MCF 10A (cell line): ENCODE measurements around the gene ABCB11. TPM values are rescaled to one million over a fixed set of nuclear protein-coding genes. Genes with fewer than 3 reads are reported as not detected.

Source experiments
- BruUV-seq: library from RNA; stranded (reverse); fragments of 400-500 nt; replicated peaks from 2 replicates; lab custom pipeline; 2021; lab: Mats Ljungman, UMichigan
- CTCF ChIA-PET: fragments of 300-600 bp; sonication (Branson Sonifier 250); formaldehyde crosslinking; extraction: SDS; loops from one replicate; lab custom pipeline; 2021; ENCODE audit warnings: antibody characterized with exemption, inconsistent platforms; lab: Yijun Ruan, JAX
- POLR2A ChIA-PET: fragments of 300-600, 350-650 bp; sonication (Branson Sonifier 250); formaldehyde crosslinking; extraction: SDS; loops from one replicate; lab custom pipeline; 2020; ENCODE audit warnings: antibody characterized with exemption, inconsistent platforms; lab: Yijun Ruan, JAX
- DNase-seq: peaks from one replicate; pipeline ENCODE4 v3.0.0-alpha.2; 2018; ENCODE audit not compliant: unreplicated experiment
- H3K27ac Mint-ChIP-seq: one replicate; pipeline ENCODE4 v1.8.0; 2022; ENCODE audit warnings: mild to moderate bottlenecking, low read depth, mixed read lengths; ENCODE audit not compliant: unreplicated experiment
- H3K27me3 Mint-ChIP-seq: one replicate; pipeline ENCODE4 v1.8.0; 2022; ENCODE audit warnings: mixed read lengths; ENCODE audit not compliant: insufficient read depth, unreplicated experiment
- H3K36me3 Mint-ChIP-seq: one replicate; pipeline ENCODE4 v1.8.0; 2022; ENCODE audit warnings: mild to moderate bottlenecking, moderate library complexity, mixed read lengths; ENCODE audit not compliant: insufficient read depth, unreplicated experiment
- H3K4me1 Mint-ChIP-seq: one replicate; pipeline ENCODE4 v1.8.0; 2022; ENCODE audit warnings: mixed read lengths; ENCODE audit not compliant: insufficient read depth, unreplicated experiment
- H3K4me3 Mint-ChIP-seq: one replicate; pipeline ENCODE4 v1.8.0; 2022; ENCODE audit warnings: mild to moderate bottlenecking, moderate library complexity, mixed read lengths; ENCODE audit not compliant: unreplicated experiment
- H3K9me3 Mint-ChIP-seq: one replicate; pipeline ENCODE4 v1.8.0; 2022; ENCODE audit warnings: mixed read lengths; ENCODE audit not compliant: unreplicated experiment
- intact Hi-C: fragments of 100-400 bp; cut with micrococcal nuclease; formaldehyde crosslinking; loops from 2 replicates; pipeline ENCODE4 v1.14.1; 2022
- total RNA-seq: library from RNA; stranded (reverse); gene quantifications from 2 replicates; pipeline ENCODE4 v1.2.3, GENCODE V29; 2022
- TF ChIP-seq, protein P1 (sequence below): fragments of 200-600 bp; IDR thresholded peaks from one replicate; pipeline ENCODE4 v1.8.0; 2022; ENCODE audit warnings: antibody characterized with exemption, mild to moderate bottlenecking; ENCODE audit not compliant: unreplicated experiment

The ABCB11 gene
- total RNA-seq, 1 experiment from 2014 or later = not detected

DNA sequence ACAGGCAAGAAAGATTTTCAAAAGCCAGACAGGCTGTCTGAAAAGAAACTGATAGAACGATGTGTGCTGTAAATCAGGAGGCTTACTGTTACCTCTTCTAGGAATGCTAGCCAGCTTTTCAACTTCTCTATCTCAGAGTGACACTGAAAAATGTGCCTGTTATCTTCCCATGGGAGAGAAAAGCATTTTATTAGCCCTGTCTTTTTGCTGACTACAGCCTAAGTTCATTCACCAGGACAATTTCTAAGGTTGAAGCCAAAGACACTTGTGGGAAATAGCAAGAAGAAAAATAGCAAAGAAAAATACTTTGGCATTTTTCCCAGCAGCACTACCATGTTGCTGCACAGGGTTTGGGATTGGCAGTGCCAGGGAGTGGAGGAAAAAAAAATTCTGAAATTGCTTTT is 34.0 kb downstream of the ABCB11 start:
- no peak overlapping the region for H3K4me3 Mint-ChIP-seq
- H3K4me1 Mint-ChIP-seq = peaks cover 40% of the 10 kb centered on the region
- H3K36me3 Mint-ChIP-seq = no peaks in the 10 kb centered on the region
- intact Hi-C loops = no loop called here
- DNase-seq = no peak
- CTCF ChIA-PET = interaction anchor here (0.7 to 1.7 kb wide), 2 partner anchors 113 to 455 kb away, joined by 3 to 4 read pairs; no protein-coding TSS in a partner anchor
- TF ChIP-seq, protein P1, sequence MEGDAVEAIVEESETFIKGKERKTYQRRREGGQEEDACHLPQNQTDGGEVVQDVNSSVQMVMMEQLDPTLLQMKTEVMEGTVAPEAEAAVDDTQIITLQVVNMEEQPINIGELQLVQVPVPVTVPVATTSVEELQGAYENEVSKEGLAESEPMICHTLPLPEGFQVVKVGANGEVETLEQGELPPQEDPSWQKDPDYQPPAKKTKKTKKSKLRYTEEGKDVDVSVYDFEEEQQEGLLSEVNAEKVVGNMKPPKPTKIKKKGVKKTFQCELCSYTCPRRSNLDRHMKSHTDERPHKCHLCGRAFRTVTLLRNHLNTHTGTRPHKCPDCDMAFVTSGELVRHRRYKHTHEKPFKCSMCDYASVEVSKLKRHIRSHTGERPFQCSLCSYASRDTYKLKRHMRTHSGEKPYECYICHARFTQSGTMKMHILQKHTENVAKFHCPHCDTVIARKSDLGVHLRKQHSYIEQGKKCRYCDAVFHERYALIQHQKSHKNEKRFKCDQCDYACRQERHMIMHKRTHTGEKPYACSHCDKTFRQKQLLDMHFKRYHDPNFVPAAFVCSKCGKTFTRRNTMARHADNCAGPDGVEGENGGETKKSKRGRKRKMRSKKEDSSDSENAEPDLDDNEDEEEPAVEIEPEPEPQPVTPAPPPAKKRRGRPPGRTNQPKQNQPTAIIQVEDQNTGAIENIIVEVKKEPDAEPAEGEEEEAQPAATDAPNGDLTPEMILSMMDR = no peak
- no peaks in the 10 kb centered on the region for H3K27me3 Mint-ChIP-seq
- H3K27ac Mint-ChIP-seq = no peak overlapping the region
- POLR2A ChIA-PET = interaction anchor here (0.6 to 2.3 kb wide), 3 partner anchors 16 to 99 kb away, joined by 3 to 7 read pairs (median 3); no protein-coding TSS in a partner anchor
- H3K9me3 Mint-ChIP-seq = no peaks in the 10 kb centered on the region
- BruUV-seq = no TSS peak

GRCh38 chr2:168995744-168996143 is 35.4 kb downstream of the ABCB11 start:
- no peak overlapping the region for H3K4me3 Mint-ChIP-seq
- no peak for DNase-seq
- no TSS peak for BruUV-seq
- no peaks in the 10 kb centered on the region for H3K27me3 Mint-ChIP-seq
- no peak overlapping the region for H3K27ac Mint-ChIP-seq
- ChIA-PET CTCF (interaction anchor here (1.0 kb wide), 1 partner anchor 114 kb away, joined by 4 read pairs; no protein-coding TSS in a partner anchor), POLR2A (no interaction called here)
- no peaks in the 10 kb centered on the region for H3K9me3 Mint-ChIP-seq
- TF ChIP-seq, protein P1 = no peak
- H3K4me1 Mint-ChIP-seq = peaks cover 49% of the 10 kb centered on the region
- intact Hi-C loops = no loop called here
- H3K36me3 Mint-ChIP-seq = no peaks in the 10 kb centered on the region

DNA sequence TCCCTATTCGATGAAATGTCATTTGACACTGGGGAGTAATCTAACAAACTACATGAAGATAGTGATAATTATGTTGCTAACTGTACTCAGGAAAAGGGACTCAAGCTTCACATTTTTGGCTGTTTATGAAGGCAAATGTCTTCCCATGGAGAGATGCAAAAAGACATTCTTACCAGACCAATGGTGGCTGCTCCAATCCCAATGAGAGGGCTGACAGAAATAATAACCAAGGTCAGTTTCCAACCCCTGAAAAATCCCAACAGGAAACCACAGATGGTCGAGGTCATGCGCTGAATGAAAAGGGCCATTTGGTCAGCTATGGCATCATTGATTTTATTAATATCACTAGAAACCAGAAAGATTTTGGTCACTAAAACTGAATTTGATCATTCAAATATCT is 37.6 kb downstream of the ABCB11 start:
- peaks cover 37% of the 10 kb centered on the region for H3K4me1 Mint-ChIP-seq
- H3K9me3 Mint-ChIP-seq = no peaks in the 10 kb centered on the region
- H3K27ac Mint-ChIP-seq = no peak overlapping the region
- intact Hi-C loops = no loop called here
- no peaks in the 10 kb centered on the region for H3K36me3 Mint-ChIP-seq
- TF ChIP-seq, protein P1 = no peak
- no peak for DNase-seq
- H3K27me3 Mint-ChIP-seq = no peaks in the 10 kb centered on the region
- POLR2A ChIA-PET = interaction anchor here (0.5 to 3.6 kb wide), 6 partner anchors 18 to 116 kb away, joined by 3 to 35 read pairs (median 6); partner anchors contain the start of gene DHRS9
- CTCF ChIA-PET = interaction anchor here (0.7 to 2.3 kb wide), 5 partner anchors 32 to 669 kb away, joined by 3 to 5 read pairs (median 3); no protein-coding TSS in a partner anchor
- no peak overlapping the region for H3K4me3 Mint-ChIP-seq
- BruUV-seq = no TSS peak

- peak overlapping the region; percentile 26 for H3K4me3 Mint-ChIP-seq
- CTCF ChIA-PET = interaction anchor here (0.6 to 2.3 kb wide), 12 partner anchors 18 to 670 kb away, joined by 3 to 7 read pairs (median 3); no protein-coding TSS in a partner anchor
- POLR2A ChIA-PET = interaction anchor here (0.8 to 3.6 kb wide), 21 partner anchors 12 to 400 kb away, joined by 3 to 35 read pairs (median 4); partner anchors contain the start of gene DHRS9
- TF ChIP-seq, protein P1 = no peak
- no TSS peak for BruUV-seq
- intact Hi-C loops = loop anchor here (1.0 kb wide), 1 partner anchor 20 kb away; no protein-coding TSS in a partner anchor
- H3K36me3 Mint-ChIP-seq = no peaks in the 10 kb centered on the region
- H3K9me3 Mint-ChIP-seq = no peaks in the 10 kb centered on the region
- peak overlapping the region; percentile 36 for H3K27ac Mint-ChIP-seq
- H3K27me3 Mint-ChIP-seq = no peaks in the 10 kb centered on the region
- H3K4me1 Mint-ChIP-seq = peaks cover 37% of the 10 kb centered on the region
- peak; percentile 80 for DNase-seq
These were observed 38.4 kb downstream of the ABCB11 start for GRCh38 chr2:168992591-168993349.
